Thyroid gland (tissue), 4 donors: ENCODE data around the gene C5.
A peak's percentile ranks its signal among the peaks of the same experiment; 100 is the strongest.

Source experiments
- CTCF ChIP-seq, 6 experiments: fragments of 200-600 bp in 3 of 6; fragments of 450-650 bp in 3 of 6; sonication (generic) in 3 of 6; IDR thresholded peaks; one replicate each; pipeline ENCODE4 v1.5.1; 2016 to 2019; ENCODE audit warnings: antibody characterized with exemption in 6 of 6, mild to moderate bottlenecking in 2 of 6, inconsistent platforms in 1 of 6, moderate library complexity in 1 of 6
- POLR2A ChIP-seq, 2 donors: fragments of 450-650 bp; IDR thresholded peaks; one replicate each; pipeline ENCODE4 v1.6.1; 2017; ENCODE audit warnings: antibody characterized with exemption in 2 of 2, mild to moderate bottlenecking in 2 of 2, moderate library complexity in 1 of 2

GRCh38 chr9:120936011-120936763 lies 113.9 kb downstream of the C5 start:
- TF ChIP-seq CTCF (IDR thresholded peaks at IDR 0.05) = peak; percentile 73 to 89 (median 79)
- no peak for TF ChIP-seq POLR2A (IDR thresholded peaks at IDR 0.05)
